Psoas muscle (tissue), 8 donors: ENCODE data around the gene COL4A1. TPM values are rescaled to one million over a fixed set of nuclear protein-coding genes. Genes with fewer than 3 reads are reported as not detected.

Experiments
- ATAC-seq, 4 donors: fragments of 200-7000 bp; cut with Tn5 transposase; one replicate each; pipeline ENCODE4 v1.9.1; 2020; ENCODE audit warnings: moderate library complexity in 3 of 4, mild to moderate bottlenecking in 2 of 4
- DNase-seq, 2 donors: peaks; one replicate each; pipeline ENCODE4 v3.0.0-alpha.2; 2020
- H3K27ac ChIP-seq: fragments of 200-600 bp; one replicate; pipeline ENCODE4 v1.8.0; 2022
- H3K27me3 ChIP-seq, 3 donors: fragments of 200-600 bp in 1 of 3; one replicate each; pipeline versions ENCODE4 v1.6.1 to v1.8.0; 2013 to 2022; ENCODE audit warnings: low read length in 2 of 3, mild to moderate bottlenecking in 2 of 3, moderate library complexity in 1 of 3; ENCODE audit not compliant: insufficient read depth in 3 of 3
- H3K36me3 ChIP-seq, 2 donors: fragments of 200-600 bp in 1 of 2; one replicate each; pipeline versions ENCODE4 v1.6.1 to v1.8.0; 2013 to 2022; ENCODE audit warnings: low read depth in 1 of 2, mild to moderate bottlenecking in 1 of 2, moderate library complexity in 1 of 2; ENCODE audit not compliant: insufficient read depth in 1 of 2
- H3K4me1 ChIP-seq: fragments of 200-600 bp; one replicate; pipeline ENCODE4 v1.8.0; 2022
- H3K4me3 ChIP-seq: fragments of 200-600 bp; one replicate; pipeline ENCODE4 v1.8.0; 2022; ENCODE audit warnings: mild to moderate bottlenecking
- H3K9me3 ChIP-seq: fragments of 200-600 bp; one replicate; pipeline ENCODE4 v1.8.0; 2022
- WGBS, 3 donors: extraction: QIAGEN DNeasy Blood & Tissue Kit; methylation state at CpG; one replicate each; pipeline versions ENCODE4 v1.1.6 to v1.1.7; 2013; 5-methylcytosine and 5-hydroxymethylcytosine counted together
- intact Hi-C, 2 donors: fragments of 100-400 bp; cut with DNase I; formaldehyde crosslinking; loops; one replicate each; pipeline versions ENCODE4 v1.11.0 to v1.14.2; 2022
- polyA plus RNA-seq, 3 donors: library from polyadenylated mRNA; stranded (reverse); fragments of 200-250 nt; gene quantifications; one replicate each; pipeline ENCODE4 v1.2.3, GENCODE V29; 2013
- total RNA-seq, 4 donors: library from RNA; stranded (reverse); fragmentation: NEBNext Ultra II Directional in 2 of 4; extraction: Animal tissue kit (Norgen Biotek cat#: 25700) in 2 of 4; gene quantifications; one replicate each; pipeline versions ENCODE4 v1.2.1 to v1.2.4, GENCODE V29; 2021 to 2023
- TF ChIP-seq, protein P1 (sequence below): fragments of 200-600 bp; IDR thresholded peaks from one replicate; pipeline ENCODE4 v1.8.0; 2022; ENCODE audit warnings: antibody characterized with exemption
- donor health status: healthy with polysubstance abuse.
- donor health status: DM: no; HTN: no; CAD: no; lungs with moderate emphysema.
- donor health status: Bipolar disorder and iron deficiency.
- donor health status: healthy.
- donor health status: DM: yes; HTN: yes; CAD: no.
- donor health status: DM: no; HTN: no; CAD: no.
- donor health status: DM: no; HTN: no; CAD: no.
- donor health status: DM: yes; HTN: yes; CAD: no.

Gene COL4A1
- total and polyA plus RNA-seq, 7 donors = 39.0 to 127 (median 97.0) TPM

DNA sequence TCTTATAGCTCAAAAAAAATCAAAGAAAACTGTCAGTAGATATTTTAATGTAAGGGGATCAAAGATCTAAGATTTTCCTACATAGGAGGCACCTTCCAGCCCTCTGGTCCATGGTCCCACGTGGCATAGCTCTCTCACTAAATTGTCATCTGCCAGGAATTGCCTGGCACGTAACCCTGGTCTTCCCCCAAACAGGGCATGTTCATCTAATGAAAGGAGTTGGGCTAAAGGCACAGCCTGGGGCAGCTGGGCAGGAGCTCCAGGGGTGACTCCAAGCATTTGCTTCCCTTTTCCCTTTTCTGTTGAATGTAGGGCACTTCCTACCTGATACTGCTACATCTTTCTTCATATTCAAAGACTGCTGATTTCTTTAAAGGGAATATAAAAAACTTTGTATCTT lies 148.7 kb downstream of the COL4A1 start:
- TF ChIP-seq, protein P1, sequence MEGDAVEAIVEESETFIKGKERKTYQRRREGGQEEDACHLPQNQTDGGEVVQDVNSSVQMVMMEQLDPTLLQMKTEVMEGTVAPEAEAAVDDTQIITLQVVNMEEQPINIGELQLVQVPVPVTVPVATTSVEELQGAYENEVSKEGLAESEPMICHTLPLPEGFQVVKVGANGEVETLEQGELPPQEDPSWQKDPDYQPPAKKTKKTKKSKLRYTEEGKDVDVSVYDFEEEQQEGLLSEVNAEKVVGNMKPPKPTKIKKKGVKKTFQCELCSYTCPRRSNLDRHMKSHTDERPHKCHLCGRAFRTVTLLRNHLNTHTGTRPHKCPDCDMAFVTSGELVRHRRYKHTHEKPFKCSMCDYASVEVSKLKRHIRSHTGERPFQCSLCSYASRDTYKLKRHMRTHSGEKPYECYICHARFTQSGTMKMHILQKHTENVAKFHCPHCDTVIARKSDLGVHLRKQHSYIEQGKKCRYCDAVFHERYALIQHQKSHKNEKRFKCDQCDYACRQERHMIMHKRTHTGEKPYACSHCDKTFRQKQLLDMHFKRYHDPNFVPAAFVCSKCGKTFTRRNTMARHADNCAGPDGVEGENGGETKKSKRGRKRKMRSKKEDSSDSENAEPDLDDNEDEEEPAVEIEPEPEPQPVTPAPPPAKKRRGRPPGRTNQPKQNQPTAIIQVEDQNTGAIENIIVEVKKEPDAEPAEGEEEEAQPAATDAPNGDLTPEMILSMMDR = no peak
- DNase-seq (no peak), ATAC-seq (no peak)
- 31 to 61% (median 52%) methylated on average over 2 of the region's 2 CpGs for WGBS, 3 donors
- Histone ChIP-seq H3K4me1 (no peaks in the 10 kb centered on the region), H3K4me3 (no peak overlapping the region), H3K27ac (no peak overlapping the region), H3K27me3 (no peaks in the 10 kb centered on the region), H3K36me3 (peaks cover 2 to 76% of the 10 kb centered on the region in 2 donors), H3K9me3 (no peaks in the 10 kb centered on the region)
- intact Hi-C loops = no loop called here

DNA sequence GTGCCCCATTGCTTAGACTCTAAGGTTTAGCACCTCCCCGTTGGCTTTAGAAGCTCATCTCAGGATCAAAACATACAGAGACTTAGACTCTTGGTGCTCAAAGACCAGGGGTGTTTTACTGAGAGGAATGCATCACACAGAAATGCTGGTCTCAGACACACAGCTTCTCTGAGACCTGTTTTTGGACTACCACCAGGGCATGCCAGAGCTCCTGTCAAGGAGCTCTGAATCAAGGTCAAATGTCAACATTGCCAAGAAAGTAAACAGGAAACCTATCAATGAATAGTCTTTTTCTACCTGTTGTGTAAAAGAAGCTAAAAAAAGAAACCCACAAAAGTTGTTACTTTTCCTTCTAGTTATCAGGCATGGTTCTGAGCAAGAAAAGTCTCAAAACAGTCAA lies 149.2 kb downstream of the COL4A1 start:
- Histone ChIP-seq H3K9me3 (no peaks in the 10 kb centered on the region), H3K36me3 (peaks cover 2 to 71% of the 10 kb centered on the region in 2 donors), H3K27me3 (no peaks in the 10 kb centered on the region), H3K27ac (no peak overlapping the region), H3K4me3 (no peak overlapping the region), H3K4me1 (no peaks in the 10 kb centered on the region)
- 71 to 76% (median 73%) methylated on average over 1 of the region's 1 CpG for WGBS, 3 donors
- no peak for DNase-seq
- TF ChIP-seq, protein P1 = no peak
- ATAC-seq = no peak
- intact Hi-C loops = no loop called here

DNA sequence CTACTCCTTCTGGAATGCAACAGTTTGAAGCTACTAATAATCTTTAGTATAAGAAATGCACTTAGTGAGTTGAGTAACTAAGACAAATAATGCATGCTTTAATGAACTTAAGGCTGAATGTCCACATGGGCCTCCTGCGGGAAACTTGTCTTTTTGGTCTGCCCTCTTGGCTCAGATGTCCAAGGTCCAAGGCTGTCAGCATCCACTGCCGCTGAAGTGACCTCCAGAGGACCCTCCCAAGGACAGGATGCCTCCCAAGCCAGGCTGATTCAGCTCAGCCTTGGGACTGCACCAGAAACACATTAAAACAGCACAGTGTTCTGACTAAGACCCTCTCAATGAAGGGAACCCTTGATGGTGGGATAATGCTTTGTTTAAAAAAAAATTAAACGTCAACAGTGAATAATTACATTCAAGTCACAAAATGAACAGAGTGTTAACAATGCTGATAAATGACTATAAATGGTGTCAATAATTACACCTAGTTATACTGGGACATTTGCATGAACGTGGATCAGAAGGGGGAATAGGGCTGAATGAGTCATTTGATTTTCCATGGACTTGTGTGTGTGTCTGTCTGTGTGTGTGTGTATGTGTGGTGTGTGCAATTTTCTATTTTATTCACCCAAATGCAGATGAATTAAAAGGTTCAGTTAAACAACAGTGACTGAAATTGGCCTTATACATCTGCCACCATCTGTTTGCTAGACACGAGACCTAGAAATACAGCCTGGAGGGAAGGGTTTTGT lies 150.5 kb downstream of the COL4A1 start:
- Histone ChIP-seq H3K9me3 (no peaks in the 10 kb centered on the region), H3K4me1 (no peaks in the 10 kb centered on the region), H3K27me3 (no peaks in the 10 kb centered on the region), H3K27ac (no peak overlapping the region), H3K4me3 (no peak overlapping the region), H3K36me3 (peaks cover 0 to 62% of the 10 kb centered on the region in 2 donors)
- 67 to 76% (median 73%) methylated on average over 5 of the region's 5 CpGs for WGBS, 3 donors
- TF ChIP-seq, protein P1 = no peak
- intact Hi-C loops = no loop called here
- DNase-seq (no peak), ATAC-seq (no peak)

DNA sequence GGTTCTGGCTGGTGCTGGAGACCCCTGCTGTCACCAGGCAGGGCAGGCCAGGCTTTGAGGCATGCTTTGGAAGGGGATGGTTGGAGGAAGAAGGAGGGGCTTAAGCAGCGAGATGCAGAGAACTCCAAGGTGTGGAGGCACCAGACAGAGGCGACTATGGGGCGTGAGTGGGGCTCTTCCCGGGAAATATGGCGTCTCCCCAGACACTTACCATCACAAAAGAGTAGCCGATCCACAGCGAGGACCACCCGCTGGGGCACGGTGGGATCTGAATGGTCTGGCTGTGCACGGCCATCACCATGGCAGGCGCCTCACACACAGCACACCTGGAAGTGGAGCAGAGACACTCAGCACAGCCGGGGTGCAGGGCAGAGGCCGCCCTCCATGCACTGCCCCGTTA lies 151.9 kb downstream of the COL4A1 start:
- intact Hi-C loops = no loop called here
- 95 to 97% (median 97%) methylated on average over 14 of the region's 14 CpGs for WGBS, 3 donors
- no peak for DNase-seq
- no peaks in the 10 kb centered on the region for H3K9me3 ChIP-seq
- no peaks in the 10 kb centered on the region for H3K27me3 ChIP-seq
- no peak overlapping the region for H3K4me3 ChIP-seq
- no peak overlapping the region for H3K27ac ChIP-seq
- H3K36me3 ChIP-seq = peaks cover 0 to 60% of the 10 kb centered on the region in 2 donors
- TF ChIP-seq, protein P1 = no peak
- ATAC-seq = no peak
- no peaks in the 10 kb centered on the region for H3K4me1 ChIP-seq
